Glutamatergic neuron (in vitro differentiated cells): ENCODE data around the gene JOSD1. TPM values are rescaled to one million over a fixed set of nuclear protein-coding genes. Genes with fewer than 3 reads are reported as not detected.
A peak's percentile ranks its signal among the peaks of the same experiment; 100 is the strongest.

Experiments
- DNase-seq: peaks from one replicate; pipeline ENCODE4 v3.0.0; 2022
- H3K27ac Mint-ChIP-seq: one replicate; pipeline ENCODE4 v1.8.0; 2020; ENCODE audit warnings: mild to moderate bottlenecking, mixed read lengths, inconsistent platforms; ENCODE audit not compliant: unreplicated experiment
- H3K27me3 Mint-ChIP-seq: one replicate; pipeline ENCODE4 v1.8.0; 2020; ENCODE audit warnings: mild to moderate bottlenecking, moderate library complexity, mixed read lengths, inconsistent platforms; ENCODE audit not compliant: unreplicated experiment
- H3K36me3 Mint-ChIP-seq: one replicate; pipeline ENCODE4 v1.8.0; 2020; ENCODE audit warnings: mild to moderate bottlenecking, mixed read lengths, inconsistent platforms; ENCODE audit not compliant: unreplicated experiment
- H3K4me1 Mint-ChIP-seq: one replicate; pipeline ENCODE4 v1.8.0; 2020; ENCODE audit warnings: mild to moderate bottlenecking, low read depth, mixed read lengths, inconsistent platforms; ENCODE audit not compliant: unreplicated experiment
- H3K4me3 Mint-ChIP-seq: one replicate; pipeline ENCODE4 v1.8.0; 2020; ENCODE audit warnings: mild to moderate bottlenecking, mixed read lengths, inconsistent platforms; ENCODE audit not compliant: unreplicated experiment
- H3K9me3 Mint-ChIP-seq: one replicate; pipeline ENCODE4 v1.8.0; 2020; ENCODE audit warnings: mild to moderate bottlenecking, moderate library complexity, mixed read lengths, inconsistent platforms; ENCODE audit not compliant: unreplicated experiment
- total RNA-seq: library from RNA; stranded (reverse); fragmentation: NEBNext Ultra II Directional; extraction: Animal tissue kit (Norgen Biotek cat#: 25700); gene quantifications from one replicate; pipeline ENCODE4 v1.2.1, GENCODE V29; 2021; ENCODE audit not compliant: unreplicated experiment
- TF ChIP-seq, protein P1 (sequence below): fragments of 200-600 bp; sonication (generic); IDR thresholded peaks from one replicate; pipeline ENCODE4 v1.5.0; 2021; ENCODE audit not compliant: partially characterized antibody, unreplicated experiment

JOSD1 gene
- total RNA-seq, 1 donor from 2014 or later = 51.0 TPM

DNA sequence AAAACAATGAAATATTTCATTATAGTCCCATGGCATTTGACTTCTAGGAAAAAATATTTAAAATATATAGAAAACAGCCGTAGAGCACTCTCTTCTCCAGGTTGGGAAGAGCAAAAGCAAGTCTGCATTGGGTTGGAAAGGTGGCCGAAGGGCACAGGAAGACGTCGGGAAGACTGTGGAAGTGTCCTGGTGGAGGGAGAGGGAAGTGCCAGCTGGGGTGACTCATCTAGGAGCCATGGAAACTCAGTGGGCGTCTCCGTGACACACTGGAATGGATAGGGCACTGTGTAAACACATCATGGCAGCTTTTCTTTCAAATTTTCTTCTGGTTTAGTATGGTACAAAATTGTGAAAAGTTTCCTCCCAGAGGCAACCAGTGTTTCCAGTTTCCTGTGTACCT lies 17.7 kb upstream of the JOSD1 start:
- H3K9me3 Mint-ChIP-seq = no peaks in the 10 kb centered on the region
- H3K27ac Mint-ChIP-seq = no peak overlapping the region
- H3K27me3 Mint-ChIP-seq = peaks cover 4% of the 10 kb centered on the region
- TF ChIP-seq, protein P1, sequence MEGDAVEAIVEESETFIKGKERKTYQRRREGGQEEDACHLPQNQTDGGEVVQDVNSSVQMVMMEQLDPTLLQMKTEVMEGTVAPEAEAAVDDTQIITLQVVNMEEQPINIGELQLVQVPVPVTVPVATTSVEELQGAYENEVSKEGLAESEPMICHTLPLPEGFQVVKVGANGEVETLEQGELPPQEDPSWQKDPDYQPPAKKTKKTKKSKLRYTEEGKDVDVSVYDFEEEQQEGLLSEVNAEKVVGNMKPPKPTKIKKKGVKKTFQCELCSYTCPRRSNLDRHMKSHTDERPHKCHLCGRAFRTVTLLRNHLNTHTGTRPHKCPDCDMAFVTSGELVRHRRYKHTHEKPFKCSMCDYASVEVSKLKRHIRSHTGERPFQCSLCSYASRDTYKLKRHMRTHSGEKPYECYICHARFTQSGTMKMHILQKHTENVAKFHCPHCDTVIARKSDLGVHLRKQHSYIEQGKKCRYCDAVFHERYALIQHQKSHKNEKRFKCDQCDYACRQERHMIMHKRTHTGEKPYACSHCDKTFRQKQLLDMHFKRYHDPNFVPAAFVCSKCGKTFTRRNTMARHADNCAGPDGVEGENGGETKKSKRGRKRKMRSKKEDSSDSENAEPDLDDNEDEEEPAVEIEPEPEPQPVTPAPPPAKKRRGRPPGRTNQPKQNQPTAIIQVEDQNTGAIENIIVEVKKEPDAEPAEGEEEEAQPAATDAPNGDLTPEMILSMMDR = peak; percentile 53
- H3K36me3 Mint-ChIP-seq = no peaks in the 10 kb centered on the region
- H3K4me1 Mint-ChIP-seq = peaks cover 16% of the 10 kb centered on the region
- H3K4me3 Mint-ChIP-seq = no peak overlapping the region
- peak; percentile 46 for DNase-seq

- peak overlapping the region; percentile 44 for H3K27ac Mint-ChIP-seq
- H3K4me1 Mint-ChIP-seq = peaks cover 22% of the 10 kb centered on the region
- peaks cover 4% of the 10 kb centered on the region for H3K27me3 Mint-ChIP-seq
Observed at GRCh38 chr22:38717244-38717643, 16.5 kb upstream of the JOSD1 start.

DNA sequence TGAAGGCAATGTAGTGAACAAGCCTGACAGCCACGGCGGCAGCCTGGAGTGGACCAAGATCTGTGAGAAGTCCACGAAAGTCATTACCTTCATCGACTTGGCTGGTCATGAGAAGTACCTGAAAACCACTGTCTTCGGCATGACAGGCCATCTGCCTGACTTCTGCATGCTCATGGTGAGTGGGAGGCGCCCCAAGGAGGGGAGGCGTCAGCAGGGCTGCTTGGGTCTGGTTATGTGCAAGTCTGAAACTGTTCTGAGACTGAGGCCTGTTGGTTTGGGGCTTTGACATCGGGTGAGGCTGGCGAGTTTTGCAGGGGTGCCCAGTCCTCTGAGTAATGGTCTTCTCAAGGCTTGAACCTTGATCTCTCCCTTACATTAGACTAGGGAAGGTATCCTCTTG lies 16.1 kb upstream of the JOSD1 start:
- Mint-ChIP-seq H3K36me3 (no peaks in the 10 kb centered on the region), H3K27ac (no peak overlapping the region), H3K27me3 (peaks cover 4% of the 10 kb centered on the region), H3K4me3 (no peak overlapping the region), H3K4me1 (peaks cover 23% of the 10 kb centered on the region), H3K9me3 (no peaks in the 10 kb centered on the region)
- DNase-seq = no peak
- TF ChIP-seq, protein P1 = no peak

More at GRCh38 chr22:38717244-38717643, 16.5 kb upstream of the JOSD1 start:
- Mint-ChIP-seq H3K9me3 (no peaks in the 10 kb centered on the region), H3K4me3 (no peak overlapping the region), H3K36me3 (no peaks in the 10 kb centered on the region)
- DNase-seq = no peak
- TF ChIP-seq, protein P1 = no peak

DNA sequence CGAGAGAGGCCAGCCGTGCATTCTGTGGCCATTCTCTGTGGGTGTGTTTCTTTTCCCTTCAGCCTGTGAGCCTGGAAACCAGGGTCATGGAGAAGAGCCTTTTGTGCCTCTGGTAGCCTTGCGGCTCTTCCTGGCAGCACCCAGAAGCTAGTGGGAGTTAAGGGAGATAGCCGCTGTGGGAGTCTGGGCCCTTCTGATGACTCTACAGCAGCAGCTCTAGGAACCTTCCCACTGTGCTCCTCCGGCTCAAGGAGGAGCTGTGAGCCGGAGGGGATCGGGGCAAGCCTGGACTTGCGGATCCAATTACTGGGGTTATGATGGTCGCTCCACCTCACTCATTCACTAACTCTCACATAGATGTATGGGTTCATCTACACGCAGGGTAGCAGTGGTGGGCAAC lies 15.5 kb upstream of the JOSD1 start:
- H3K27me3 Mint-ChIP-seq = peaks cover 4% of the 10 kb centered on the region

GRCh38 chr22:38715852-38716251 lies 15.1 kb upstream of the JOSD1 start:
- Mint-ChIP-seq H3K36me3 (no peaks in the 10 kb centered on the region), H3K4me3 (no peak overlapping the region), H3K9me3 (no peaks in the 10 kb centered on the region), H3K27me3 (peaks cover 4% of the 10 kb centered on the region), H3K27ac (no peak overlapping the region), H3K4me1 (peaks cover 25% of the 10 kb centered on the region)
- TF ChIP-seq, protein P1 = no peak
- DNase-seq = no peak

More for the DNA sequence above, 15.5 kb upstream of the JOSD1 start:
- DNase-seq = no peak
- Mint-ChIP-seq H3K27ac (no peak overlapping the region), H3K9me3 (no peaks in the 10 kb centered on the region), H3K4me1 (peaks cover 23% of the 10 kb centered on the region), H3K36me3 (no peaks in the 10 kb centered on the region), H3K4me3 (no peak overlapping the region)
- TF ChIP-seq, protein P1 = no peak
